ENCODE results near the gene ZNF600. TPM values are rescaled to one million over a fixed set of nuclear protein-coding genes. Genes with fewer than 3 reads are reported as not detected.

Gene ZNF600
- total RNA-seq, 1 donor from 2014 or later = 0.41 TPM

Other genes starting within 250 kb of the ZNF600 start
- 22.4 TPM for gene ZNF701, start 216.5 kb downstream of the ZNF600 start, total RNA-seq
- 29.3 TPM for gene ZNF83, start 148.4 kb downstream of the ZNF600 start, total RNA-seq
- gene ZNF611, start 51.7 kb downstream of the ZNF600 start, total RNA-seq = 20.4 TPM
- 36.3 TPM for gene ZNF28, start 34.8 kb upstream of the ZNF600 start, total RNA-seq
- gene ZNF468, start 70.8 kb upstream of the ZNF600 start, total RNA-seq = 57.9 TPM
- gene ZNF320, start 110.8 kb upstream of the ZNF600 start, total RNA-seq = 32.2 TPM
- gene ZNF888, start 136.6 kb upstream of the ZNF600 start, total RNA-seq = 3.3 TPM
- 2.4 TPM for gene ZNF816, start 176.1 kb upstream of the ZNF600 start, total RNA-seq
- not detected for gene ERVV-1, start 227.1 kb upstream of the ZNF600 start, total RNA-seq